ENCODE measurements around the gene SMS.
A peak's percentile ranks its signal among the peaks of the same experiment; 100 is the strongest.
"Not testable (repeated sequence)": the region's sequence is repeated elsewhere in the genome, so short reads cannot be mapped to it uniquely, and the experiment has no call there.

Gene SMS

DNA sequence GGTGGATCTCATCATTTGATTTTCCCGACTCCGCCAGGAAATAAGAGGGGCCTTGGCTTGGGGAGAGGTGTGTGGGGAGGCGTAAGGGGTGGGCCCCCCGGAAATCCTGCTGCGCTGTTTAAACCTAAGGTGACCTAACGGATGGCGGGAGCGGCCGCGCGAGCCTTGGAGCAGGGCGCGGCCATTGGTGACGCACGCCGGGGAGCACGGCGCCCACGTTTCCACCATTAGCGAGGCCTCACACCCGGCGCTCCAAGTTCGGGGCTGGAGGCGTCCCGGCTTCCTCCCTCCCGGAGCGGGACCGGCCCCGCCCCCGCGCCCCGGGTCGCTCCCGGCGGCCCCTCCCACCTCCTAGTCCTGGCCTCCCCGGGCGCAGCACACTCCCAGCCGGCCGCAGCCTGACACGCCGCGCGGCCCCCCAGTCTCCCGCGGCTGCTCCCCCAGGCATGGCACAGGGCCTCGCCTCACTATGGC, at the start of gene SMS:
TSS of gene SMS (plus strand) at position 354 of the 474 bp plus-strand sequence. CDS start at position 470, 116 bp downstream.
- peak; percentile 52 for DNase-seq

DNA sequence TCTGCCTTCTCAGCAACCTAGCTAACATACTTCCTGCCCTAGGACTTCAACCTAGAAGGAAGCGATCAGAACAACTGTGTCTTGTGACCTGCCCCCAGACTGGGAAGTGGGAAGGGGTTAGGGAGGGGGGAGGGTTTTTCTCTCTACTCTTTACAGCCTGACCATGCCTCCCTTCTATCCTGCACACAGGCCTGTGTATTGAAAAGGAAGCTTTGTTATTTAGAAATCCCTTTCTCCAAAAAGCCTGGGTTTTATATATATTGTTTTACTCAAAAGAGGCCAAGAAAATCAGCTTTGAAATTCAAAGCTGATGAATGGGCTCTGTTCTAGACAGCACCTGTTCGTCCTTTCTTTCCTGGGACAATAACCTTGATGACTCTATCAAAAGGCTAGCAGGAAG, 35.2 kb upstream of the SMS start:
- no peak for DNase-seq

DNA sequence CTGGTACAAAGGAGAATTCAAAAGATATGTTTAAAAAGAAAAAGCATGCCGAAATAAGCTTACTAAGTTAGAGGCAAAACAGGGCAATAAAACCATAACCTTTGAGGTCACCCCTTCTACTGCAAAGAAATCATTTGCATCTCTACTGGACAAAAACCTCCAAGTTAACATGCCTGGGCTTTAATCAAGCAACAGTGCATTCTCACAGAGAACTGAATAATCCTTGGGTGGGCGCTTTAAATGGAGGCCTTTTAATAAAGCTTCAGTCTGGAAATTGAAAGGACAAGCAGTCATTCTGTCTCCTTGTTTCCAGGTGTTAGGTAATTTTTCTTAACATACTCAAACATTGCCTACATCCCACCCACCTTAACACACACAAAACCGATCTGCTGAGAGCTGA, 34.6 kb upstream of the SMS start:
- no peak for DNase-seq

DNA sequence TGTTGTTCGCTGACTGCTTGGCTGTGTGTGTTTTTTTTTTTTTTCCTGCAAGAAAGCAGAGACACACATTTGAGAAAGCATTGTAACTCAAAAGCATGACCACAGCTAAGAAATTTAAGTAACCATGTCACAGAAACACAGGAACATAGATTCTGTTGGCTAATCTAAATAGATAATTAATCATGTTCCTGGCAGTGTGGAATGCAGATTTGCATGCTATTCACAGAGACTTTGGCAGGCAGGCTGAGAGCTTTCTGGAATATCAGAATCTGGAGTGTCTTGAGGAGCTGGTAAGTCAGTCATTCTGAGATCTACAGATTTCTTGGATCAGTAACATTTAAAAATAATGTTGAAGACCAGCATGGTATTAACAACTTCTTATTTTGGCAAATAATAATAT, 33.2 kb upstream of the SMS start:
- no peak for DNase-seq

DNA sequence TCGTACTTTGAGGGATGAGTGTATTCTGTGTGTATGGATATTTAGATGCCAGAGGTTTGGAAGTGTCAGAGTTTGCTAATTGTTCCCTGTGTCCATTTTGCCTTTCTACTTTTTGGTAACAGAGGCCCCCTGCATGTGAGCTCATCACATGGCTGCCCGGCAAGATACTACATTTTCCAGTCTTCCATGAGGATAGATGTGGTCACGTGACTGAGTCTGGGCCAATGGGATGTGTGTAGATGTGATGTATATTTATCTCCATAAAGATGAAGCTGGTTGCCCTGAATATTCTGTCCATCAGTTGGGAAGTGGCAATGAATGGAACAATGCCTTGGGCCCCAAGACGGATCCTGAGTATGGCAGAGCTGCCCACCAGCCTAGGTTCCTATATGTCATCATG, 29.0 kb upstream of the SMS start:
- DNase-seq = no peak

DNA sequence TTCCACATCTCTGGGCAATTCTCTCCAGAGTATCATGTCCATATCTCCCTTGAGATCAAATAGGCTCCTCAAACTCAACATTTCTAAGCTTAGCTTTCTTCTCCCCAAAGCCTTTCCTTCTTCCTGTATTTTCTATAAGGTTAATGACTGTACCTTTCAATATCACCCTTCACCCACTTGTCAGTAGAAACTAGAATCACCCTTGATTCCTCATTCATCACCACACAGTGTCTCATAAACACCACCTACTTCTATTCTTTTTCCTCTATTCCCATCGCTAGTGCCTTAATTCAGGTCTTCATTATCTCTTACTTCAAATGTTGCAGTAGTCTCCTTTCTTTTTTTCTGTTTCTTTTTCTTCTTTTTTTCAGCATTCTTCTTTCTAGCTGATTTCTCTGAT, 28.3 kb upstream of the SMS start:
- no peak for DNase-seq

DNA sequence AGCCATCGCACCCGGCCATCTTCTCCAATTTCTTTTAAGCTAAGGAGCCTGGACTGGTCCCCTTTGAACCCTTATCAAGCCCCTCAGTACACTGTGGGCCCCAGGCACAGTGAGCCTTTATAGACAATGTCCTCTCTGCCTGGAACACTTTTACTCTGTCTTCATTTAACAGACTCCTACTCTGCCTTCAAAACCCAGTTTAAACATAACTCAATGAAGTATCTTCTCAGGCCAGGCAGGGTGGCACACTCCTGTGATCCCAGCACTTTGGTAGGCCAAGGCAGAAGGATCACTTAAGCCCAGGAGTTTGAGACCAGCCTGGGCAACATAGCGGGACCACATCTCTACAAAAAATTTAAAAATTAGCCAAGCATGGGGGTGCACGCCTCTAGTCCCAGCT, 27.5 kb upstream of the SMS start:
- no peak for DNase-seq

DNA sequence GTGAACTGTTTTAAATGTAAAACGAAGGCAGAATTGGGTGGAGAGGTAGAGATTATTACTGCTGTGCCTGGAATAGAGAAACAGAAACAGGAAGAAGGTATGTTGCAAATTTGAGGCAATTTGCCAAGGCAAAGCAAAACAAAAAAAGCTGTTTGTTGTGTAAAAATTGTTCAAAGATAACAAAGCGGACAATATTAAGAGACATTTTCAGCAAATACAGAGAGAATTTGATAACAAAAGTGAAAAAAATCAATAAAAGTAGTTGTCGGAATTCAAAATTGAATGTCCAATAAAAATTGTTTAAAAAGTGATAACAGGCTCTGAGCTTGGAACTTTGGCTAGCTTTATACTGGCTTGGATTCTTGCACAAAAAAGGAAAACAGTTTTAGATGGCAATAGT, 14.4 kb upstream of the SMS start:
- DNase-seq = no peak

DNA sequence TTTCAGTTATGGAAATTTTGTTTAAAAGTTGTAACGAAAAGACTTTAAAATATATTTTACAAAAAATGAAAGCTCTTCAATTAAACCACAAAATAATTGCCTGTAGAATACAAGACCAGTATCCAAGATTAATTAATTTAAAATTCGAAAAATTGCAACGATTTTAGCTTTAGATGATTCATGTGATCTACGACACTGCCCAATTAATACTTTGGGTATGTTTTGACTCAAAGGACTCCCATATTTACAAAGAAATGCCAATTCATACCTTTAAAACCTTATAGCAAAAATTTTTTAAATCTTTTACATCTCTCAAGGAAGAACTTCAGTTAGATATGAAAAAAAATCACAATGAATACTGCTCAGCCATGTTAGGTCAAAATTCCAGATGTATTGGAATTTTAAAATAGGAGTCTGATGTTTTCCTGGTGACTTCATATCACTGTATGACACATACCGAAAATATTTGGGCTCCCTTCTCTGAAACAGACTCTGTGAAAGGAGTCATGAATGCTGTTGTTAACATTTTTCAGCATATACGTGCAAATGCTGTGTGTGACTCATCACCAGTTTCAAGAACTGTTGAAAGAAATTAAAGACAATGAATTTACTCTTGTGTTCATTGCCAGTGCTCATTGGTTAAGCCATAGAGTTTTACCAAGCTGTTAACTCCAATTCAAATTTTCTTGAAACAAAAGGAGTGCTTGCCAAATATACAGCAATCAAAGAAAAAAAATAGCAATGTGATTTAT, 13.8 kb upstream of the SMS start:
- no peak for DNase-seq

DNA sequence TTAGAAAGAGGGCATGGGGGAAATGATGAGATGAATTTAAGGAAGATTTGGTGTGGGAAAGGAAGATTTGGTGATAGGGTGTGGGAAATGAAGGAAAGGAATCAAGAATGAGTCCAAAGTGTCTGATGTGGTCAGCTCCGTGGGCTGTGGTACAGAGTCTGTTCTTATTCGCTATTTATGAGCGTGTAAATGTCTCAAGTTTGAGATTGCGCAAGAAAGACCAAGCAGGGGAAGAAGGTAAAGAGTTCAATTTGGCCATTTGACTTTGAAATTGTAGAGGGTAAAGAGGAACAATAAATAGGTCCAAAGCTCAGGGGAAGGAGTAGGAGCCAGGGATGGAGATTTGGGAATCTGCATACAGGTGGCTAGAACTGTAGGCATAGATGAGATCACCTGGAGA, 11.3 kb upstream of the SMS start:
- DNase-seq = no peak

DNA sequence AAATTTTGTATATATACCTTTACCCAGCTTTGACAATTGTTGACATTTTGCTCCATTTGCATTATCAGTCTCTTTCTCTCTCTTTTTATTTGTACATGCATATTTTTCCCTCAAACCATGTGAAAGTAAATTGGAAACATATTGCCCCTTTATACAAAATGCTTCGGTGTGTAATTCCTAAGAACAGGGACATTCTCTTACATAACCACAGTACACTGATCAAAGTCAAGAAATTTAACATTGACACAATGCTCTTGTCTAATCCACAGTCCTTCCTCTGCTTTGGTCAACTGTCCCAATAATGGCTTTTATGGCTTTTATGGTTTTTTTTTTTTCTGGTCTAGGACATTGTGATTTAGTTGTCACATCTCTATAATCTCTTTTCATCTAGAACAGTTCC, 9.5 kb upstream of the SMS start:
- DNase-seq = no peak

DNA sequence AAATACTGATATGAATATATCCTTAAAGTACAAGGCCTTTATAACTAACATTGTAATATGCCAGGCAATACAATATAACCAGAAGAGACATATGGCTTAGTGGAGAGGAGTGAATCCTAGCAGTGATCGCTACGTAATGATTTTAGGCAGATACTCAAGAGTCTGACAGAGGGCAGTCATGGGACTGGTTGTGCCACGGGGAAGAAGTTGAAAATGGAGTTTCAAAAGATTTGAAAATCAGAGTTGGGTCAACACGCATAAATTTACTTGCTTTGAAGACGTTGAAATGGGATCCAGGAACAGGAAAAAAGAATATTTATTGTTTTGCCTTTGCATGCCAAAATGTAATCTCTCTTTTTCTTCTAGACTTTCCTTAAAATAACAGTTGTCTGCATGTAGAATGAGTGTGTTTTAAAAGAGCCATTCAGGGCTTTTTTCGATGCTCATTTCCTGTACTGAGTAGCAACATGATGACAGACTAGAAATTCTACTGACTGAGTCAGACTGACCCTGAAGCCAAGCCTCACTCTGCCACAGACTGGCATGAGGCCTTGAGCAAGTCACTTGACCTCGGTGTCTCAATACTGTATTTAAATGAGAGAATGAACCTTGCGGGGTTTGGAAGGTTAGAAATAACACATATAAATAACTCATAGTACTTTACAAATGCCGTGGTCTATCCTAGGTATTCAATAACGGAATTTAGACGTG, 8.1 kb upstream of the SMS start:
- DNase-seq = no peak

DNA sequence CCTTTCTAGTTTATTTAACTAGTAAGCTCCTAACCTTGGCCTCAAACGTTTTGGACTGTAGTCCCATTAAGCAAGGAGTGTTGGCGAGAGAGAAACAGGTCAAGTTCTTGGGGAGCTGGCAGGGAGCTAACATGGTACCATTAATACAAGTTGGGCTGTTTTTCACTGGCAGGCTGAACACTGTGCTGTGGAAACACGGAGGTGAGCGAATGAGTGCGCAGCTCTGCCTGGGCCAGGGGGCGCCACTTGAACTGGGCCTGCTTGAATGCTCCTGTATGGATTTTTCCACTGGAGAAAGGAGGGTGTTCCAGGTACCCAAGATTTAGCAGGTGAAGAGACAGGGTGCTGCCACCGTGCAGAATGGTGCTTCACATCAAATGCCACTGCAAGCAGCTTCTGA, 7.4 kb upstream of the SMS start:
- no peak for DNase-seq

DNA sequence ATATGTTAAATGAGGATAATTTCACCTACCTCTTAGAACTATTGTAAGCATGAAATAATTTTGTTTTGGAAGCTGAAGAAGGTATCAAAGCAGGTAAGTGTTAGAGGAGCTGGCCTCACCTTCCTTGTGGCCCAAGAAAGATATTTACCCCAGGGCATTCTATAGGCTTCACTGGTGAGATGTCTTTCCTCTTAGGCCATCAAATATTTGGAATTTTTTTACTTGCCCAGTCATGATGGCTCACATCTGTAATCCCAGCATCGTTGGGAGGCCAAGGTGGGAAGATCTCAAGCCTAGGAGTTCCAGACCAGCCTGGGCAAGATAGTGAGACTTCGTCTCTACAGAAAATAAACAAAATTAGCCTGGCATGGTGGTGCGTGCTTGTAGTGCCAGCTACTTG, 6.1 kb upstream of the SMS start:
- DNase-seq = no peak

DNA sequence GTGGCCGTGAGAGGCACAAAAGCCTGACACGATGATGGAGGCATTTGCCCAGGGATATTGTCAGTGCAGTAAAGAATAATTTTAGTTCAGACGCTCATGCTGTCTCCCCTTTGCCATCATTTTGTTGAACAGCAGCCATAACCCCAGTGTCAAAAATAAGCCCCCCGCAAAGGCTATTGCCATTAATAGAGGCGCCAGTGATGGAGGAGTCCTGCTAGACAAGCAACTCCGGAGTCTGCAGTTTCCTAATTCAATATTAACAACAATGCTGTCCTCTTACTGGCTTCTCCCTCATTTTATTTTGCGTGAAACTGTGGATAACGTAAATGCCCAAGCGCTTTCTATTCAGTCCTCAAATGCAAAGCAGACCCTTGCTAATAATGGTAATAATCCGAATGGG, 603 bp upstream of the SMS start:
- no peak for DNase-seq

DNA sequence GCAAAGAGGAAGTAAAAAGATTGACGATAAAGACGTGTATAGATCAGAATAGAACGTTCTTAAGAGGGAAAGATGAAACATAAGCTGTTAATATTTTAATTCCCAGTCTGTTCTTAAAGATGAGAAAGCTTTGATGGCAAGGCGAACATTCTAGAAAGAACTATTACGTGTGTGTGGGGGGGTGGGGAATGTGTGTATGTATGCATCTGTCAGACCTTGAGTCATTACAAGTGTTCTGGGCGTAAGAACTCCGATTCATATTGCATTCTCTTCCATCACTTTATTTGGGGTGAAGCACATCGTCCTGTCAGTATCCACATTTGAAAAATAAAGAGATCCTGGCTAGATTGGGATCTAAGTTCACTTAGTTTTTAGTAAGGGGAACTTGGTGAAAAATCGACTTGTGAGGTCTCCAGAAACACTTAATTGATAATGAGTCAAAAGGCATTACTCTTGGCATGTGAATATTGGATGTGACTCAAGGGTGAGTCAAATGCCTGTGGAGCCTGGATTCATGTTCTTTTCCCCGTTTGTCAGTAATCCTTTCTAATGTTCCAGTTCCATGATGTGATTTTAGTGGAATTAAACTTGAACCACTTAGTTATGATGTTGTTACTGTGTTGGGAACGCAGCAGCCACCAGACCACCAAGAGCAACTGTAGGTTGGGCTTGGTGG, 3.1 kb downstream of the SMS start:
- no peak for DNase-seq

DNA sequence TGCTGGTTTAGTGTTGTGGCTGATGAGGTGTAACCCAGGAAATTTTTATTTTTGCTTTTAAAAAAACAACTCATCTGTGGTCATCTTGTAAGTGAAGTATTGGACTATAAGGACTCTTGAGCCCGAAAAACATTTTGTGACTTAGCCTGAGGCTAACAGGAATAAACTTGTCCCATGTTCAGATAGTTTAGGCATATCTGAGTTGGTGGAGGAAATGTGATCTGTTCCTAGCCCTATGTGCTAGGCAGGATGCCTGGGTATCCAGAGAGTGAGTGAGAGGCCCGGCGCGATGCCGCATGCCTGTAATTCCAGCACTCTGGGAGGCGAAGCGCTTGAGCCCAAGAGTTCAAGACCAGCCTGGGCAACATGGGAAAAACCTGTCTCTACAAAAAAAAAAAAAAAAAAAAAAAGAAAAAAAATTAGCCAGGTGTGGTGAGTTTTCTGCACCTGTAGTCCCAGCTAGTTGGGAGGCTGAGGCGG, 3.7 kb downstream of the SMS start:
- no peak for DNase-seq

DNA sequence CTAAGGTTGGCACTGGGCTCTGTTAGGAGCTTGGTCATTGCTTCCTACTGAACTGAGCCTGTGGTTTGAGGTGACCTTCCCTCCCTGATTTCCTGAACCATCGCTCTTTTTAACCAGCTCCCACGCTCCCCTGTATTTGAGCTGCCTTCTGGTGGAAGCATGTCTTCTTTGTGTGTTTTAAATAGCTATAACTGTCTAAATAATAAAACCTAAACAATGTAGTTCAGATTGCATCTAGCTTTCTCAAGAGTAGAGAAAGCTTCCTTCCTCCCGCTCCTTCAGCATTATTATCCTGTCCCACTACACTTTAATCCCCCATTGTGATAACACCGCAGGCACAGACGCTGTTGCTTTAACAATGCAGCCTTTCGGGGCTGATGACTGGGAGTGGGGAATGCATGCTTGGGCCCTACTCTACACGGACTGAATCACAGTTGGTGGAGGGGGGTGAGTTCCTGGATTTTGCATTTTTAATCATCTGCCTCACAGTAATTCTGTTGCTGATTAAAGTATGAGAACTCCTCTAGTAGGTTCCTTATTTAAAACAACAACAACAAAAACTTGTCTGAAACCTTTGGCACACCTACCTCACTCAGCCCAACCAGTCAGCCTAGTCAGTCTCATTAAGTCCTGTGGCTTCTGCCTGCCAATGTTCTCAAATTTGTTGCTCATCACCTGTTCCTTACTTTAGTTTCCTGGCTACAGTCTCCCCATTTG, 6.6 kb downstream of the SMS start:
- no peak for DNase-seq

DNA sequence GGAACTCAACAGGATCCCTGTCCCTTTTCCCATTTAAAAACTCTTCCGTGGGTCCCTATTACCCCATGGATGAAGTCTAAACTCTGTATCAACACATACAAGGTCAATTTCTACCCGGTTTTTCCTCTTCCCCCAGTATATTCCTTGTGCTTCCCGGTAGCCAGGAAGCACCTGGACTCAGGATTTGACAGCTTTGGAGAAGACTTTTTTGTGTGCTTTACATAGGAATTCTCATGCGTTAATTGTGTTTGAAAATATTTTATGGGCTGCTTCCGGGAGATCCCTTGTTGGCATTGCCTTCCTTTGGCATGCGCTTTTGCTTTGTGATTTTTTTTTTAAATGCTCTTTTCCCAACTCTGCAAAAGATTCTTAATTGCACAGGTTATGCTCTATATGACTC, 7.2 kb downstream of the SMS start:
- no peak for DNase-seq

DNA sequence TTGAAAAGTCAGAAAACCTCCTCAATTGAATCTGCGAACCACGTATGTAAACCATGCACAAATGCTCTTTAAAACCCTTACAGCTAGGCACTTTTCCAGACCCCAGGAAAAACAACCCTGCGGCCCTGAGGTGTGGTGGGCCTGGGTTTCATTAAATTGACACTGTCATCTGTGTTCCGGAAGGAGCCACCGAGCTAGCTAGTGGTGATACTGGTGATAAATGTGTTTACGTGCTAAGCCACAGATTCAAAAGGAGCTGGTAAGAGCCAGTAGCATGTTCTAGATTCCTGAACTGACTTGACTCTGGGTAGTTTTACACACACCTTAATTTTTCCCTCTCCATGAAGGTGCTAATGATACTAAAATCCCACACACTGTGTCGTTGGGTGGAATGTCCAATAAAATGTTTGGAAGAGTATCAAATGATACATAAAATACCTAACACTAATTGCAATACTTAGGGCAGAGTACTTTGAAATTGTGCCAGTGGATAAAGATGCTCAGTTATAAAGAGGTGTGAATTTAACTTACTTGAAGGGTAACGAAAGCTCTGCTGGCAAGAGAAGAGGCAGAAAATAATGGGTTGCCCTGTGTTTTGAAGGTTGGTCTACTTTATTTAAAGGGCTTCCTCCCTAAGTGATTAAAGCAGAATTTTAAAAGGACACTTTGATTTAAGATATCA, 8.5 kb downstream of the SMS start:
- no peak for DNase-seq

DNA sequence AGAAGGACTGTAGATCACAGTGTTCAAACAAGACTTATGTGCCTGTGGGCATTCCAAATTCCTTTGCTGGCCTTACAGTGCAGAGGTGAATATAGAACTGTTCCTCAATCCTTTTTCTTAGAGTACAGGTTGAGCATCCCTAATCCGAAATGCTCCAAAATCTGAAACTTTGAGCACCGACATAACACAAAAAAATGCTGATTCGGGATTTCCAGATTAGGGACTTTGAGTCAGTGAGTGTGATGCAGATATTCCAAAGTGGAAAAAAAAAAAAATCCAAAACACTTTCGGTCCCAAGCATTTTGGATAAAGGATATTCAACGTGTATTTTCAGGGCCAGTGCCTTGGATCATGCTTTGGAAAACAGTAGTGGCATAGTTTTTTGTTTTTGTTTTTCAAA, 9.2 kb downstream of the SMS start:
- DNase-seq = no peak

DNA sequence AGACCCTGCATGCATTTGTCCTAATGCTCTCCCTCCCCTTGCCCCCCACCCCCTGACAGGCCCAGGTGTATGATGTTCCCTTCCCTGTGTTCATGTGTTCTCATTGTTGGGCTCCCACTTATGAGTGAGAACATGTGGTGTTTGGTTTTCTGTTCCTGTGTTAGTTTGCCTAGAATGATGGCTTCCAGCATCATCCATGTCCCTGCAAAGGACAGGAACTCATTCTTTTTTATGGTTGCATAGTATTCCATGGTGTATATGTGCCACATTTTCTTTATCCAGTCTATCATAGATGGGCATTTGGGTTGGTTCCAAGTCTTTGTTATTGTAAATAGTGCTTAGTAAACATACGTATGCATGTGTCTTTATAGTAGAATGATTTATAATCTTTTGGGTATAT, 10.0 kb downstream of the SMS start:
- not testable (repeated sequence) for DNase-seq

DNA sequence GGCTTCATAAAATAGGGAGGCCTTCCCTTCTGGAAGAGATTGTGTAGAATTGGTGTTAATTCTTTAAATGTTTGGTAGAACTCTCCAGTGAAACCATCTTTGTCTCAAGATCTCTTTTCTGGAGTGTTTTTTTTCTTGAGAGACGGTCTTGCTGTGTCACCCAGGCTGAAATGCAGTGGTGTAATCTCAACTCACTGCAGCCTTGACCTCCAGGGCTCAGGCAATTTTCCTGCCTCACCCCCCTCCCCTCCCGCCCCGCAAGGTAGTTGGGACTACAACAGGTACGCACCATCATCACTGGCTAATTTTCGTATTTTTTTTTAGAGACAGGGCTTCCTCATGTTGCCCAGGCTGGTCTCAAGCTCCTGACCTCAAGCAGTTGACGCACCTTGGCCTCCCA, 12.1 kb downstream of the SMS start:
- DNase-seq = no peak
